Ishikawa (cell line): ENCODE data around the gene NPAS2.

Experiments used
- CEBPB ChIP-seq: IDR thresholded peaks from 2 replicates; pipeline ENCODE4 v1.6.1; 2012
- CREB1 ChIP-seq: IDR thresholded peaks from 2 replicates; pipeline ENCODE4 v1.6.1; 2012; ENCODE audit warnings: low read depth
- EGR1 ChIP-seq: IDR thresholded peaks from 2 replicates; pipeline ENCODE4 v1.6.1; 2012
- EP300 ChIP-seq: IDR thresholded peaks from 2 replicates; pipeline ENCODE4 v1.6.1; 2012; ENCODE audit warnings: borderline replicate concordance
- FOXM1 ChIP-seq: IDR thresholded peaks from 2 replicates; pipeline ENCODE4 v1.6.1; 2012; ENCODE audit warnings: low read depth, borderline replicate concordance
- NFIC ChIP-seq: IDR thresholded peaks from 2 replicates; pipeline ENCODE4 v1.6.1; 2012
- RAD21 ChIP-seq: IDR thresholded peaks from 2 replicates; pipeline ENCODE4 v1.6.1; 2012; ENCODE audit warnings: low read depth
- TAF1 ChIP-seq: IDR thresholded peaks from 2 replicates; pipeline ENCODE4 v1.6.1; 2012; ENCODE audit warnings: low read depth, mild to moderate bottlenecking
- TCF12 ChIP-seq: IDR thresholded peaks from 2 replicates; pipeline ENCODE4 v1.6.1; 2012; ENCODE audit warnings: low read depth
- YY1 ChIP-seq: IDR thresholded peaks from 2 replicates; pipeline ENCODE4 v1.6.1; 2012; ENCODE audit warnings: low read depth
- TF ChIP-seq, protein P1 (sequence below): IDR thresholded peaks from 2 replicates; pipeline ENCODE4 v1.6.1; 2012; ENCODE audit warnings: low read depth, mild to moderate bottlenecking
- TF ChIP-seq, protein P2 (sequence below): IDR thresholded peaks from 2 replicates; pipeline ENCODE4 v1.6.1; 2012

DNA sequence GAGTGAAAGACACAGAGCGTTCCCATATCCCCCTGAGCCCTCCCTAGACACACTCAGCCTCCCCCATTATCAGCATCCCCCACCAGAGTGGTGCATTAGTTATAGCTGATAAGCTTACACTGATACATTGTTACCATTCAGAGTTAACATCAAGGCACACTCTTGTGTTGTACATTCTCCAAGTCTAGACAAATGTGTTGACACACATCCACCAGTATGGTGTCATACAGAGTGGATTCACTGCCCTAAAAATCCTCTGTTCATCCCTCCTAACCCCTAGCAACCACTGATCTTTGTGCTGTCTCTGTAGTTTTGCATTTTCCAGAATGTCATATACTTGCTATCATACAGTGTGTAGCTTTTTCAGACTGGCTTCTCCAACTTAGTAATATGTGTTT, 104.2 kb downstream of the NPAS2 start:
- TF ChIP-seq FOXM1 = no peak
- TF ChIP-seq TAF1 = no peak
- no peak for TF ChIP-seq RAD21
- no peak for TF ChIP-seq EGR1
- TF ChIP-seq EP300 = no peak
- TF ChIP-seq, protein P1, sequence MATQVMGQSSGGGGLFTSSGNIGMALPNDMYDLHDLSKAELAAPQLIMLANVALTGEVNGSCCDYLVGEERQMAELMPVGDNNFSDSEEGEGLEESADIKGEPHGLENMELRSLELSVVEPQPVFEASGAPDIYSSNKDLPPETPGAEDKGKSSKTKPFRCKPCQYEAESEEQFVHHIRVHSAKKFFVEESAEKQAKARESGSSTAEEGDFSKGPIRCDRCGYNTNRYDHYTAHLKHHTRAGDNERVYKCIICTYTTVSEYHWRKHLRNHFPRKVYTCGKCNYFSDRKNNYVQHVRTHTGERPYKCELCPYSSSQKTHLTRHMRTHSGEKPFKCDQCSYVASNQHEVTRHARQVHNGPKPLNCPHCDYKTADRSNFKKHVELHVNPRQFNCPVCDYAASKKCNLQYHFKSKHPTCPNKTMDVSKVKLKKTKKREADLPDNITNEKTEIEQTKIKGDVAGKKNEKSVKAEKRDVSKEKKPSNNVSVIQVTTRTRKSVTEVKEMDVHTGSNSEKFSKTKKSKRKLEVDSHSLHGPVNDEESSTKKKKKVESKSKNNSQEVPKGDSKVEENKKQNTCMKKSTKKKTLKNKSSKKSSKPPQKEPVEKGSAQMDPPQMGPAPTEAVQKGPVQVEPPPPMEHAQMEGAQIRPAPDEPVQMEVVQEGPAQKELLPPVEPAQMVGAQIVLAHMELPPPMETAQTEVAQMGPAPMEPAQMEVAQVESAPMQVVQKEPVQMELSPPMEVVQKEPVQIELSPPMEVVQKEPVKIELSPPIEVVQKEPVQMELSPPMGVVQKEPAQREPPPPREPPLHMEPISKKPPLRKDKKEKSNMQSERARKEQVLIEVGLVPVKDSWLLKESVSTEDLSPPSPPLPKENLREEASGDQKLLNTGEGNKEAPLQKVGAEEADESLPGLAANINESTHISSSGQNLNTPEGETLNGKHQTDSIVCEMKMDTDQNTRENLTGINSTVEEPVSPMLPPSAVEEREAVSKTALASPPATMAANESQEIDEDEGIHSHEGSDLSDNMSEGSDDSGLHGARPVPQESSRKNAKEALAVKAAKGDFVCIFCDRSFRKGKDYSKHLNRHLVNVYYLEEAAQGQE = no peak
- TF ChIP-seq, protein P2, sequence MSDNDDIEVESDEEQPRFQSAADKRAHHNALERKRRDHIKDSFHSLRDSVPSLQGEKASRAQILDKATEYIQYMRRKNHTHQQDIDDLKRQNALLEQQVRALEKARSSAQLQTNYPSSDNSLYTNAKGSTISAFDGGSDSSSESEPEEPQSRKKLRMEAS = no peak
- no peak for TF ChIP-seq CEBPB
- no peak for TF ChIP-seq YY1
- TF ChIP-seq TCF12 = no peak
- no peak for TF ChIP-seq CREB1
- TF ChIP-seq NFIC = no peak
